Measurements from ENCODE around the gene ACO2.

- TF ChIP-seq CTCF (IDR thresholded peaks at IDR 0.05) (no peak), POLR2A (IDR thresholded peaks at IDR 0.05) (no peak)
These were observed 52.2 kb downstream of the ACO2 start for GRCh38 chr22:41521126-41521525.
